Measurements from ENCODE around the gene ADRB1. TPM values are rescaled to one million over a fixed set of nuclear protein-coding genes. Genes with fewer than 3 reads are reported as not detected.

The ADRB1 gene
- polyA plus RNA-seq, 1 of the 3 experiments (the other 2 are of a cell fraction), result not detected

- H3K27ac ChIP-seq (ENCODE audit: low read depth in 2 of 2, low read length in 1 of 2), result no peak overlapping the region
- TF ChIP-seq TCF12 (IDR thresholded peaks at IDR 0.05), result no peak
- no peak for TF ChIP-seq RAD21 (IDR thresholded peaks at IDR 0.05; ENCODE audit: low read length)
- TF ChIP-seq NFIC (IDR thresholded peaks at IDR 0.05; ENCODE audit: borderline replicate concordance), result no peak
- no peak for TF ChIP-seq SIN3A (IDR thresholded peaks at IDR 0.05; ENCODE audit: borderline replicate concordance, low read depth, low read length)
- TF ChIP-seq POLR2AphosphoS5 (IDR thresholded peaks at IDR 0.05; ENCODE audit: low read depth, low read length), result no peak
- no peak for TF ChIP-seq YY1 (IDR thresholded peaks at IDR 0.05; ENCODE audit: low read depth)
- TF ChIP-seq NRF1 (IDR thresholded peaks at IDR 0.05; ENCODE audit: low read depth, low read length), result no peak
- TF ChIP-seq, protein P1, sequence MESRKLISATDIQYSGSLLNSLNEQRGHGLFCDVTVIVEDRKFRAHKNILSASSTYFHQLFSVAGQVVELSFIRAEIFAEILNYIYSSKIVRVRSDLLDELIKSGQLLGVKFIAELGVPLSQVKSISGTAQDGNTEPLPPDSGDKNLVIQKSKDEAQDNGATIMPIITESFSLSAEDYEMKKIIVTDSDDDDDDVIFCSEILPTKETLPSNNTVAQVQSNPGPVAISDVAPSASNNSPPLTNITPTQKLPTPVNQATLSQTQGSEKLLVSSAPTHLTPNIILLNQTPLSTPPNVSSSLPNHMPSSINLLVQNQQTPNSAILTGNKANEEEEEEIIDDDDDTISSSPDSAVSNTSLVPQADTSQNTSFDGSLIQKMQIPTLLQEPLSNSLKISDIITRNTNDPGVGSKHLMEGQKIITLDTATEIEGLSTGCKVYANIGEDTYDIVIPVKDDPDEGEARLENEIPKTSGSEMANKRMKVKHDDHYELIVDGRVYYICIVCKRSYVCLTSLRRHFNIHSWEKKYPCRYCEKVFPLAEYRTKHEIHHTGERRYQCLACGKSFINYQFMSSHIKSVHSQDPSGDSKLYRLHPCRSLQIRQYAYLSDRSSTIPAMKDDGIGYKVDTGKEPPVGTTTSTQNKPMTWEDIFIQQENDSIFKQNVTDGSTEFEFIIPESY (IDR thresholded peaks at IDR 0.05; ENCODE audit: borderline replicate concordance, low read depth), result no peak
- TF ChIP-seq FOXM1 (IDR thresholded peaks at IDR 0.05; ENCODE audit: low read depth), result no peak
- no peaks in the 10 kb centered on the region for H3K9me3 ChIP-seq
- no peaks in the 10 kb centered on the region for H3K9me2 ChIP-seq
- no peak overlapping the region for H3K9ac ChIP-seq
- no peak overlapping the region for H2AFZ ChIP-seq (ENCODE audit: low read depth)
- POLR2A ChIA-PET, result no interaction called here
- H3K4me2 ChIP-seq, result no peak overlapping the region
- no peaks in the 10 kb centered on the region for H3K36me3 ChIP-seq (replicated peaks in 1 of 2; ENCODE audit: control insufficient read depth in 1 of 2, insufficient read depth in 2 of 2, low read length in 1 of 2)
- DNase-seq, result no peak
- H3K4me1 ChIP-seq (ENCODE audit: control insufficient read depth in 1 of 2, insufficient read depth in 2 of 2, low read depth in 1 of 2, low read length in 1 of 2), result no peaks in the 10 kb centered on the region
- no peak overlapping the region for H3K4me3 ChIP-seq (ENCODE audit: low read depth in 2 of 2, low read length in 1 of 2)
- H3F3A ChIP-seq (replicated peaks; ENCODE audit: insufficient read depth), result no peaks in the 10 kb centered on the region
- no peaks in the 10 kb centered on the region; the same call in 1 of the 2 replicates for H3K27me3 ChIP-seq (ENCODE audit: insufficient read depth)
- 89% methylated on average over 5 of the region's 6 CpGs for WGBS (ENCODE audit: low lambda C conversion rate)
- CTCF ChIA-PET, result interaction anchor here (1.7 kb wide), 1 partner anchor 10 kb away, joined by 4 read pairs; no protein-coding TSS in a partner anchor
- no peaks in the 10 kb centered on the region for H4K20me1 ChIP-seq (ENCODE audit: insufficient read depth)
- H3K79me2 ChIP-seq (ENCODE audit: insufficient read depth), result no peaks in the 10 kb centered on the region
Measured at GRCh38 chr10:114075093-114075492, 31.4 kb downstream of the ADRB1 start.

- DNase-seq, result no peak
- POLR2A ChIA-PET, result no interaction called here
- Histone ChIP-seq H4K20me1 (ENCODE audit: insufficient read depth) (no peaks in the 10 kb centered on the region), H3K9me2 (no peaks in the 10 kb centered on the region), H3K4me2 (no peak overlapping the region), H3K4me1 (ENCODE audit: control insufficient read depth in 1 of 2, insufficient read depth in 2 of 2, low read depth in 1 of 2, low read length in 1 of 2) (no peaks in the 10 kb centered on the region), H2AFZ (ENCODE audit: low read depth) (no peak overlapping the region), H3F3A (replicated peaks; ENCODE audit: insufficient read depth) (no peaks in the 10 kb centered on the region), H3K36me3 (replicated peaks in 1 of 2; ENCODE audit: control insufficient read depth in 1 of 2, insufficient read depth in 2 of 2, low read length in 1 of 2) (no peaks in the 10 kb centered on the region), H3K79me2 (ENCODE audit: insufficient read depth) (no peaks in the 10 kb centered on the region), H3K9me3 (no peaks in the 10 kb centered on the region), H3K27me3 (ENCODE audit: insufficient read depth) (no peaks in the 10 kb centered on the region), H3K4me3 (ENCODE audit: low read depth in 2 of 2, low read length in 1 of 2) (no peak overlapping the region), H3K27ac (ENCODE audit: low read depth in 2 of 2, low read length in 1 of 2) (no peak overlapping the region), H3K9ac (no peak overlapping the region)
- TF ChIP-seq FOXM1 (IDR thresholded peaks at IDR 0.05; ENCODE audit: low read depth) (no peak), SMC3 (IDR thresholded peaks at IDR 0.05; ENCODE audit: low read depth, low read length) (no peak), TEAD4 (IDR thresholded peaks at IDR 0.05; ENCODE audit: borderline replicate concordance, insufficient read depth) (no peak), SIN3A (IDR thresholded peaks at IDR 0.05; ENCODE audit: borderline replicate concordance, low read depth, low read length) (no peak)
- TF ChIP-seq, protein P2, sequence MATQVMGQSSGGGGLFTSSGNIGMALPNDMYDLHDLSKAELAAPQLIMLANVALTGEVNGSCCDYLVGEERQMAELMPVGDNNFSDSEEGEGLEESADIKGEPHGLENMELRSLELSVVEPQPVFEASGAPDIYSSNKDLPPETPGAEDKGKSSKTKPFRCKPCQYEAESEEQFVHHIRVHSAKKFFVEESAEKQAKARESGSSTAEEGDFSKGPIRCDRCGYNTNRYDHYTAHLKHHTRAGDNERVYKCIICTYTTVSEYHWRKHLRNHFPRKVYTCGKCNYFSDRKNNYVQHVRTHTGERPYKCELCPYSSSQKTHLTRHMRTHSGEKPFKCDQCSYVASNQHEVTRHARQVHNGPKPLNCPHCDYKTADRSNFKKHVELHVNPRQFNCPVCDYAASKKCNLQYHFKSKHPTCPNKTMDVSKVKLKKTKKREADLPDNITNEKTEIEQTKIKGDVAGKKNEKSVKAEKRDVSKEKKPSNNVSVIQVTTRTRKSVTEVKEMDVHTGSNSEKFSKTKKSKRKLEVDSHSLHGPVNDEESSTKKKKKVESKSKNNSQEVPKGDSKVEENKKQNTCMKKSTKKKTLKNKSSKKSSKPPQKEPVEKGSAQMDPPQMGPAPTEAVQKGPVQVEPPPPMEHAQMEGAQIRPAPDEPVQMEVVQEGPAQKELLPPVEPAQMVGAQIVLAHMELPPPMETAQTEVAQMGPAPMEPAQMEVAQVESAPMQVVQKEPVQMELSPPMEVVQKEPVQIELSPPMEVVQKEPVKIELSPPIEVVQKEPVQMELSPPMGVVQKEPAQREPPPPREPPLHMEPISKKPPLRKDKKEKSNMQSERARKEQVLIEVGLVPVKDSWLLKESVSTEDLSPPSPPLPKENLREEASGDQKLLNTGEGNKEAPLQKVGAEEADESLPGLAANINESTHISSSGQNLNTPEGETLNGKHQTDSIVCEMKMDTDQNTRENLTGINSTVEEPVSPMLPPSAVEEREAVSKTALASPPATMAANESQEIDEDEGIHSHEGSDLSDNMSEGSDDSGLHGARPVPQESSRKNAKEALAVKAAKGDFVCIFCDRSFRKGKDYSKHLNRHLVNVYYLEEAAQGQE (IDR thresholded peaks at IDR 0.05; ENCODE audit: low read depth, low read length), result no peak
- 31% methylated on average over 1 of the region's 1 CpG for WGBS (ENCODE audit: low lambda C conversion rate)
- CTCF ChIA-PET, result interaction anchor here (1.0 kb wide), 1 partner anchor 17 kb away, joined by 3 read pairs; no protein-coding TSS in a partner anchor
Measured at GRCh38 chr10:114077347-114077746, 33.7 kb downstream of the ADRB1 start.

Data from SK-N-SH (cell line).